ENCODE results near the gene ST6GALNAC3.
"Not testable (repeated sequence)": the region's sequence is repeated elsewhere in the genome, so short reads cannot be mapped to it uniquely, and the experiment has no call there.

Gene ST6GALNAC3

GRCh38 chr1:76074321-76075187 is at the start of gene ST6GALNAC3:
ST6GALNAC3 (plus strand) TSS chr1:76074746.
- peak in 54 of 56 donors; percentile 32 to 89 (median 80) for DNase-seq

- no peak for DNase-seq
Observed at GRCh38 chr1:76027341-76027740, 47.2 kb upstream of the ST6GALNAC3 start.

- no peak for DNase-seq
Observed at GRCh38 chr1:76029331-76029730, 45.2 kb upstream of the ST6GALNAC3 start.

GRCh38 chr1:76031496-76031895 is 43.0 kb upstream of the ST6GALNAC3 start:
- DNase-seq, result no peak

GRCh38 chr1:76033800-76034475 is 40.6 kb upstream of the ST6GALNAC3 start:
- no peak for DNase-seq

- peak in 4 of 56 donors; percentile 3 to 34 (median 16) for DNase-seq
Observed at GRCh38 chr1:76035053-76035452, 39.5 kb upstream of the ST6GALNAC3 start.

GRCh38 chr1:76037324-76037723 is 37.2 kb upstream of the ST6GALNAC3 start:
- no peak for DNase-seq

- no peak for DNase-seq
Observed at GRCh38 chr1:76038287-76039004, 36.1 kb upstream of the ST6GALNAC3 start.

GRCh38 chr1:76046149-76046548 is 28.4 kb upstream of the ST6GALNAC3 start:
- no peak for DNase-seq

- no peak for DNase-seq
Observed at GRCh38 chr1:76048219-76048618, 26.3 kb upstream of the ST6GALNAC3 start.

GRCh38 chr1:76048926-76049325 is 25.6 kb upstream of the ST6GALNAC3 start:
- no peak for DNase-seq

GRCh38 chr1:76049498-76049897 is 25.0 kb upstream of the ST6GALNAC3 start:
- no peak for DNase-seq

GRCh38 chr1:76050073-76050472 is 24.5 kb upstream of the ST6GALNAC3 start:
- DNase-seq, result not testable (repeated sequence)

- DNase-seq, result peak in 5 of 56 donors; percentile 3 to 20 (median 7)
Observed at GRCh38 chr1:76053021-76053420, 21.5 kb upstream of the ST6GALNAC3 start.

GRCh38 chr1:76054359-76054758 is 20.2 kb upstream of the ST6GALNAC3 start:
- DNase-seq, result no peak

- DNase-seq, result no peak
Observed at GRCh38 chr1:76055987-76056386, 18.6 kb upstream of the ST6GALNAC3 start.

GRCh38 chr1:76059451-76059850 is 15.1 kb upstream of the ST6GALNAC3 start:
- no peak for DNase-seq

- DNase-seq, result no peak
Observed at GRCh38 chr1:76065270-76065669, 9.3 kb upstream of the ST6GALNAC3 start.

GRCh38 chr1:76066394-76066793 is 8.2 kb upstream of the ST6GALNAC3 start:
- no peak for DNase-seq

- DNase-seq, result no peak
Observed at GRCh38 chr1:76068542-76068941, 6.0 kb upstream of the ST6GALNAC3 start.

GRCh38 chr1:76068953-76069561 is 5.5 kb upstream of the ST6GALNAC3 start:
- DNase-seq, result no peak

Data from nucleus accumbens (tissue), 56 donors.